Left lung (tissue), 10 donors: ENCODE measurements around the gene NXN. TPM values are rescaled to one million over a fixed set of nuclear protein-coding genes. Genes with fewer than 3 reads are reported as not detected.

Source experiments
- ATAC-seq: fragments of 200-7000 bp; cut with Tn5 transposase; one replicate; pipeline ENCODE4 v1.9.1; 2020; ENCODE audit warnings: moderate library complexity
- DNase-seq, 4 donors: peaks; one replicate each; pipeline ENCODE4 v3.0.0-alpha.2; 2013 to 2020
- H3K27ac ChIP-seq, 2 donors: fragments of 200-600 bp; sonication (generic) in 1 of 2; one replicate each; pipeline versions ENCODE4 v1.5.0 to v1.8.0; 2020 to 2021
- H3K27me3 ChIP-seq, 2 donors: fragments of 200-600 bp; sonication (generic) in 1 of 2; one replicate each; pipeline versions ENCODE4 v1.5.0 to v1.8.0; 2020 to 2021
- H3K36me3 ChIP-seq, 2 donors: fragments of 200-600 bp; sonication (generic) in 1 of 2; one replicate each; pipeline versions ENCODE4 v1.5.0 to v1.8.0; 2020 to 2021
- H3K4me1 ChIP-seq, 2 donors: fragments of 200-600 bp; one replicate each; pipeline ENCODE4 v1.8.0; 2021
- H3K4me3 ChIP-seq, 2 donors: fragments of 200-600 bp; sonication (generic) in 1 of 2; one replicate each; pipeline versions ENCODE4 v1.5.0 to v1.8.0; 2020 to 2021; ENCODE audit warnings: mild to moderate bottlenecking in 1 of 2
- H3K9me3 ChIP-seq, 2 donors: fragments of 200-600 bp; sonication (generic) in 1 of 2; one replicate each; pipeline versions ENCODE4 v1.5.0 to v1.8.0; 2020 to 2021
- intact Hi-C, 2 donors: fragments of 100-400 bp; cut with DNase I; formaldehyde crosslinking; loops; one replicate each; pipeline versions ENCODE4 v1.11.2 to v1.14.2; 2022
- polyA plus RNA-seq, 6 donors: library from polyadenylated mRNA; unstranded; fragments of 120-200 nt; gene quantifications; one replicate each; pipeline ENCODE4 v1.2.1, GENCODE V29; 2013; ENCODE audit not compliant: insufficient read length in 6 of 6
- total RNA-seq, 2 donors: library from RNA; stranded (reverse); fragmentation: NEBNext Ultra II Directional; extraction: Animal tissue kit (Norgen Biotek cat#: 25700); gene quantifications; one replicate each; pipeline ENCODE4 v1.2.1, GENCODE V29; 2021
- TF ChIP-seq, protein P1 (sequence below), 2 donors: fragments of 200-600 bp; sonication (generic) in 1 of 2; IDR thresholded peaks; one replicate each; pipeline versions ENCODE4 v1.5.0 to v1.8.0; 2021; ENCODE audit warnings: antibody characterized with exemption in 2 of 2
- donor health status: DM: no; HTN: yes; CAD: no.
- donor health status: DM: no; HTN: no; CAD: no.

The NXN gene
- total and polyA plus RNA-seq, 8 donors = 33.8 to 59.1 (median 55.1) TPM

DNA sequence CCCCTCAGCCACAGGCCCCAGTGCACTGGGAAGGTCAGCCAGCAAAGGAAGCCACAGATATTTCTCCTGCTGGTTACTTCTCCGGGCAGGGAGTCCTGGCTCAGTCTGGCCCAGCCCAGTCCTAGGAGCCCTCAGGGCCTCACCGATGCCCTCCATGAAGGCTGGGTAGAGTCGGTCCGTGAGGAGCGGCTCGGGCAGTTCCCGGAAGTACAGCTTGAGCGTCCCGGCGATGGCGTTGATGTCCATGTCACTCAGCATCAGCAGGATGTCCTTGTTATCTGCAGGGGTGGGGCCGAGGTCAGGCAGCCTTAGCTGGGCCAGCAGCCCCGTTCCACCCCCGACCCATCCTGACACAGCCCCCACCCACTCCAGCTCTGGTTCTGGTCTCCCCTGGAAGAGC, 31.0 kb upstream of the NXN start:
- intact Hi-C loops = no loop called here
- H3K27me3 ChIP-seq = no peaks in the 10 kb centered on the region
- DNase-seq (peak in 1 of 4 donors; percentile 67), ATAC-seq (no peak)
- H3K4me3 ChIP-seq = no peak overlapping the region
- peak overlapping the region in 1 of 2 donors; percentile 33 for H3K27ac ChIP-seq
- no peaks in the 10 kb centered on the region for H3K9me3 ChIP-seq
- TF ChIP-seq, protein P1, sequence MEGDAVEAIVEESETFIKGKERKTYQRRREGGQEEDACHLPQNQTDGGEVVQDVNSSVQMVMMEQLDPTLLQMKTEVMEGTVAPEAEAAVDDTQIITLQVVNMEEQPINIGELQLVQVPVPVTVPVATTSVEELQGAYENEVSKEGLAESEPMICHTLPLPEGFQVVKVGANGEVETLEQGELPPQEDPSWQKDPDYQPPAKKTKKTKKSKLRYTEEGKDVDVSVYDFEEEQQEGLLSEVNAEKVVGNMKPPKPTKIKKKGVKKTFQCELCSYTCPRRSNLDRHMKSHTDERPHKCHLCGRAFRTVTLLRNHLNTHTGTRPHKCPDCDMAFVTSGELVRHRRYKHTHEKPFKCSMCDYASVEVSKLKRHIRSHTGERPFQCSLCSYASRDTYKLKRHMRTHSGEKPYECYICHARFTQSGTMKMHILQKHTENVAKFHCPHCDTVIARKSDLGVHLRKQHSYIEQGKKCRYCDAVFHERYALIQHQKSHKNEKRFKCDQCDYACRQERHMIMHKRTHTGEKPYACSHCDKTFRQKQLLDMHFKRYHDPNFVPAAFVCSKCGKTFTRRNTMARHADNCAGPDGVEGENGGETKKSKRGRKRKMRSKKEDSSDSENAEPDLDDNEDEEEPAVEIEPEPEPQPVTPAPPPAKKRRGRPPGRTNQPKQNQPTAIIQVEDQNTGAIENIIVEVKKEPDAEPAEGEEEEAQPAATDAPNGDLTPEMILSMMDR (IDR thresholded peaks at IDR 0.05) = no peak
- H3K36me3 ChIP-seq = peaks cover 0 to 79% of the 10 kb centered on the region in 2 donors
- peaks cover 4 to 10% of the 10 kb centered on the region in 2 donors for H3K4me1 ChIP-seq

DNA sequence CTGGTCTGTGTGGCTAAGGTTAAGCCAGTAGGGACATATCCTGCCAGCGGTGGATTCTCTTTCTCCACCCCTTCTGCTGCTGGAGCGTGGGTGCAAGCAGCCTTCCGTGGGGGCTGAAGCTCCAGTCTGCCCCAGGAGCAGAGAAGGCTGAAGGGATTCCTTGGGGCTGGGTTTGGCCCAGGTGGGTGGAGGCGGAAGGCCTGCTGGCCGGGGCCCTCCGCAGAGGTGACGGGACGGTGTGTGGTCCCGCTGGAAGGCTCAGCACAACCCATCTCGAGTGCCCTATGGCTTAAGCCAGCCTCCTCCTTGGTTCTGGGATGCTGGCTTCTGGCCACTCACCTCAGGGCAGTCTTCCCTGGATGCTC, 30.5 kb upstream of the NXN start:
- H3K27ac ChIP-seq = peak overlapping the region in 1 of 2 donors; percentile 33
- intact Hi-C loops = no loop called here
- H3K4me1 ChIP-seq = peaks cover 7 to 16% of the 10 kb centered on the region in 2 donors
- TF ChIP-seq, protein P1 (IDR thresholded peaks at IDR 0.05) = no peak
- H3K9me3 ChIP-seq = no peaks in the 10 kb centered on the region
- no peaks in the 10 kb centered on the region for H3K27me3 ChIP-seq
- ATAC-seq (no peak), DNase-seq (peak in 1 of 4 donors; percentile 63)
- peaks cover 0 to 84% of the 10 kb centered on the region in 2 donors for H3K36me3 ChIP-seq
- no peak overlapping the region for H3K4me3 ChIP-seq

DNA sequence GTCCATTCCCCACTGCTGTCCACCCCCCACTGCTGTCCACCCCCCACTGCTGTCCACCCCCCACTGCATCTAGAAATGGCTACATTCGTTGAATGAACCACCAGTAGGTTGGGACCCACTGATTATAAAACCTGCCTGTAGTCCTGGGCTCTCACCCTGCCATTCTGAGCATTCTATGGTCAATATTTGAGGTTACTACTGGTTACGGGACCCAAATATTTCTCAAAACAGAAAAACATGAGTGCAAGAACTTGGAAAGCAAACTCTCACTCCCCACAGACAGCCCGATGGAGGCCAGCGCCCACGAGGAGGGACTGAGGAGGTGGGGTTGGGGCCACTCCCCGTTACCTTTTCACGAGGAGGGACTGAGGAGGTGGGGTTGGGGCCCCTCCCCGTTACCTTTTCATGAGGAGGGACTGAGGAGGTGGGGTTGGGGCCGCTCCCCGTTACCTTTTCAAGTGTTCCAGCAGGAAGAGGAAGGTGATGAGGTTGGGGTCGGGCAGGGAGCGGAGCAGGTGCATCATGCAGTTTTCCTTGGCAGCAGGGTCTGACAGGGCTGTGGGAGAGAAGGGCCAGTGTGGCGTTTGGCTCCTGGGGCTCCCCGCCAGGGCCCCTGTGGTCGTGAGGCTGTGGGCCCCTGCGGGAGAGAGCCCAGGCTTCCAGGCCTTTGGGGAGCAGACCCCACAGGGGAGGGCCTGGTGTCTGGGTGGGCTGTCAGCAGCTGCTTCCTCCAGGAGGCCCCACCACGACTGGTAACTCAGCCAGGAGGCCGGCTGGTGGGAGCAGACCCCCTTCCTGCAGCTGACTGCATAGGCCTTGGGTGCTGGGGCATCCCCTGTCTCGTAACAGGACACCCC, 29.9 kb upstream of the NXN start:
- H3K27ac ChIP-seq = no peak overlapping the region
- H3K36me3 ChIP-seq = peaks cover 0 to 90% of the 10 kb centered on the region in 2 donors
- H3K4me1 ChIP-seq = peaks cover 10 to 22% of the 10 kb centered on the region in 2 donors
- H3K4me3 ChIP-seq = no peak overlapping the region
- intact Hi-C loops = no loop called here
- H3K27me3 ChIP-seq = no peaks in the 10 kb centered on the region
- TF ChIP-seq, protein P1 (IDR thresholded peaks at IDR 0.05) = no peak
- DNase-seq (no peak), ATAC-seq (no peak)
- H3K9me3 ChIP-seq = no peaks in the 10 kb centered on the region

DNA sequence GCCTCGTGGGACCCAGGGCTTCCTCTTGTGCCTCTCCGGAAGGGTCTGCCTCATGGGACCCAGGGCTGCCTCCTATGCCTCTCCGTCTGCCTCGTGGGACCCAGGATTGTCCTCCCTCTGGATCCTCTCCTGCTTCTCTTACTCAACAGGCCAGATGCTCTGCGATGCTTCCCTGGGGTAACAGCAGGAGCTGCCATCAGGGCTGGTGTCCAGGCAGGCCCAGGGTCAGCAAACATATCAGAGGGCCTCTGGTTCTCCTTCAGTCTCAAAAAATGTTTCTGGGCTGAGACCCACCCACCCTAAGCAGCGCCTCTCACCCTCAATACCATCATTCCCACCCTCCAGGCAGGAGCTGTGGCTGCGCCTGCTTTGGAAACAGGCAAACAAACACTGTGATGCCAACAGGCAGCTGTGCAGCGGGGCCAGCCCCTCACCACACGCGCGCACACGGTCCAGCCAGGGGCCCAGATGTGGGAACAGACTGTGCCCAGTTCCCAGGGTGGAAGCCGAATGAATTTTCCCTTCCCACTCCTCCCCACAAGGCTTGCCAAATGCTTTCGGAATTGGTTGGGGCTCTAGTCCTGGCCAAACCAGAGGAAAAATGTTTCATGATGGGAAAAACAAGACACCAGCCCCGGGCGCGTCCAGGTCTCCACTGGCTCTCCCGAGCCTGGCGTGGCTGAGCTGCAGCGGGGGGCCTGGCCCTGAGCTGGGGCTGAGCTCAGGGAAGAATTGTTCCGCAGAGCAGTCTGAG, 28.6 kb upstream of the NXN start:
- ATAC-seq = peak; percentile 5
- Histone ChIP-seq H3K4me3 (no peak overlapping the region), H3K27me3 (no peaks in the 10 kb centered on the region), H3K4me1 (peaks cover 11 to 34% of the 10 kb centered on the region in 2 donors), H3K36me3 (peaks cover 0 to 98% of the 10 kb centered on the region in 2 donors), H3K9me3 (no peaks in the 10 kb centered on the region), H3K27ac (peak overlapping the region; percentile 41 to 53)
- intact Hi-C loops = no loop called here
- TF ChIP-seq, protein P1 (IDR thresholded peaks at IDR 0.05) = no peak
- no peak for DNase-seq
